PFSK-1 (cell line): ENCODE data around the gene CTIF.

Experiments used
- POLR2AphosphoS5 ChIP-seq: IDR thresholded peaks from 2 replicates; pipeline ENCODE4 v1.6.1; 2012; ENCODE audit warnings: low read depth, mild to moderate bottlenecking, control low read depth, low read length, moderate library complexity
- SIN3A ChIP-seq: IDR thresholded peaks from 2 replicates; pipeline ENCODE4 v1.6.1; 2012; ENCODE audit warnings: mild to moderate bottlenecking, low read length, moderate library complexity, borderline replicate concordance; ENCODE audit not compliant: insufficient read depth
- TF ChIP-seq, protein P1 (sequence below), 2 experiments: IDR thresholded peaks; 2 replicates each; pipeline versions ENCODE4 v1.6.1 to v1.8.0; 2011 to 2012; ENCODE audit warnings: low read depth in 2 of 2, low read length in 2 of 2, control low read depth in 1 of 2, inconsistent platforms in 1 of 2, mild to moderate bottlenecking in 1 of 2, moderate library complexity in 1 of 2; ENCODE audit not compliant: insufficient read depth in 1 of 2

DNA sequence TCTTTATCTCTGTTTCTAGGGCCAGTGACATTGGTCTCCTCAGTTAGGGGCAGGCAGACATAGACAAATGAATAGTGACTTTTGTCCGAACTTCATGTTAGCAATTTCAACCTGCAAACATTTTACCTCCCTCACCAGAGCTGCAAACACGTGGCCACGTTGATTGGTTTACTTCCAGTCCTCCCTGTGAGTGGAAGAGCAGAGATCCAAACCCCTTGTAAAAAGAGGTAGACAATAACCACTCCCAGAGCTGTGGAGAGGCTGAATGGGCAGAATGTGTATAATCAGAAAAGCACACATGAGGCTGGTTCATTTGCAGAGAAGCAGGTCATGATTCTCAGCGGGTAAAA, 31.1 kb downstream of the CTIF start:
- no peak for TF ChIP-seq POLR2AphosphoS5
- no peak for TF ChIP-seq SIN3A
- TF ChIP-seq, protein P1, sequence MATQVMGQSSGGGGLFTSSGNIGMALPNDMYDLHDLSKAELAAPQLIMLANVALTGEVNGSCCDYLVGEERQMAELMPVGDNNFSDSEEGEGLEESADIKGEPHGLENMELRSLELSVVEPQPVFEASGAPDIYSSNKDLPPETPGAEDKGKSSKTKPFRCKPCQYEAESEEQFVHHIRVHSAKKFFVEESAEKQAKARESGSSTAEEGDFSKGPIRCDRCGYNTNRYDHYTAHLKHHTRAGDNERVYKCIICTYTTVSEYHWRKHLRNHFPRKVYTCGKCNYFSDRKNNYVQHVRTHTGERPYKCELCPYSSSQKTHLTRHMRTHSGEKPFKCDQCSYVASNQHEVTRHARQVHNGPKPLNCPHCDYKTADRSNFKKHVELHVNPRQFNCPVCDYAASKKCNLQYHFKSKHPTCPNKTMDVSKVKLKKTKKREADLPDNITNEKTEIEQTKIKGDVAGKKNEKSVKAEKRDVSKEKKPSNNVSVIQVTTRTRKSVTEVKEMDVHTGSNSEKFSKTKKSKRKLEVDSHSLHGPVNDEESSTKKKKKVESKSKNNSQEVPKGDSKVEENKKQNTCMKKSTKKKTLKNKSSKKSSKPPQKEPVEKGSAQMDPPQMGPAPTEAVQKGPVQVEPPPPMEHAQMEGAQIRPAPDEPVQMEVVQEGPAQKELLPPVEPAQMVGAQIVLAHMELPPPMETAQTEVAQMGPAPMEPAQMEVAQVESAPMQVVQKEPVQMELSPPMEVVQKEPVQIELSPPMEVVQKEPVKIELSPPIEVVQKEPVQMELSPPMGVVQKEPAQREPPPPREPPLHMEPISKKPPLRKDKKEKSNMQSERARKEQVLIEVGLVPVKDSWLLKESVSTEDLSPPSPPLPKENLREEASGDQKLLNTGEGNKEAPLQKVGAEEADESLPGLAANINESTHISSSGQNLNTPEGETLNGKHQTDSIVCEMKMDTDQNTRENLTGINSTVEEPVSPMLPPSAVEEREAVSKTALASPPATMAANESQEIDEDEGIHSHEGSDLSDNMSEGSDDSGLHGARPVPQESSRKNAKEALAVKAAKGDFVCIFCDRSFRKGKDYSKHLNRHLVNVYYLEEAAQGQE (IDR thresholded peaks at IDR 0.05; ENCODE audit: insufficient read depth in 1 of 2, low read depth in 2 of 2, low read length in 2 of 2), result no peak
